DMS153 treated with DMSO at 0.1 percent for 48 hours (cell line): ENCODE data around the gene ZNF697.
"Not testable (repeated sequence)": the region's sequence is repeated elsewhere in the genome, so short reads cannot be mapped to it uniquely, and the experiment has no call there.

Experiments
- DNase-seq: peaks from one replicate; lab custom pipeline; 2025; ENCODE audit not compliant: unreplicated experiment; lab: John Stamatoyannopoulos, UW

Gene ZNF697

DNA sequence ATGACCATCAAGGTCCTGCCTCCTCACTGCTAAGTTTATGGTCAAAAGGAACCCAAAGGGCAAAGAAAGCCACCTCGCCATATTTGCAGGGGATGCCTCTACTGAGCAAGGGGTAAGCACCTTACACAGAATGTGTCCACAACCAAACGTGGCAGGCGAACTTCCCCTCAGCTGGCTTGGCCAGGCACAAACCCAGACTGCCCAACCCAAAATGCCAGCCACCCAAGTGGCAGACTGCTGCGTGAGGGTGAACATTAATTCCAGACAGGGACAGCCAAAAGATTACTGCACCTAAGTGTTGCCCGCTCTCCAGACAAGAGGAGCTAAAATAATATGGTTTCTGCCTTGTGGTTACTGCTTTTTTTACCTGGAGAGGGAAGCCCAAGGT, 16.0 kb downstream of the ZNF697 start:
- DNase-seq = no peak

DNA sequence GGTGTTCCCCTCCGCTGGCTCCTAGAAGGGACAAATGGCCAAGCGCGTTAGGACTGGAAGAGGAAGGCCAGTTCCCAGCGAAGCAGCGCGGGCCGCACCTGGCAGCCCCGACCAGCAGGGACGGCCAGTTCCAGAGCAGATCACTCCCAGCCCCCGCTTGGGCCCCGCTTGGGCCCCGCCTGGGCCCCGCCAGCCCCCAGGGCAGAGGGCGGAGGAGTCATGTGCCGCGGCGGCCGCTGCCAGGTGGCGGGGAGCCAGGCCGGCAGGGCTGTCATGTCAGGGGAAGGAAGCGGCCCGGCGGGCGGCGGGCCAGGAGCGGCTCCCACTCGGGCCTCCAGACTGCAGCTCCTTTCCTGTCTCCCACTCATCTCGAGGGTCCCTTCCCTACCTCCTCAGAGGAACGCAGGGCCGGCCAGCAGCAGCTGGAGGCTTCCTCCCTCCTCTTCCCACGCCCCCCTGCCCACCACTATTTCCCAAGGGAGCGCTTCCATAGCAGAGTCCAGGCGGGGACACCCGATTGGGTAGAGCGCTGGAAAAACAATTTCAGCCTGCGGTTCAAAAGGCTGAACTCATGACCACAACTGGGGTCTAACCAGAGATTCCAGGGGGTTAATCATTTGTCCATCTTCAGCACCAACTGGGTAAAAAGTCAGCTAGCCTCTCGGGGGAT, 16.5 kb downstream of the ZNF697 start:
- DNase-seq = peak; percentile 32

DNA sequence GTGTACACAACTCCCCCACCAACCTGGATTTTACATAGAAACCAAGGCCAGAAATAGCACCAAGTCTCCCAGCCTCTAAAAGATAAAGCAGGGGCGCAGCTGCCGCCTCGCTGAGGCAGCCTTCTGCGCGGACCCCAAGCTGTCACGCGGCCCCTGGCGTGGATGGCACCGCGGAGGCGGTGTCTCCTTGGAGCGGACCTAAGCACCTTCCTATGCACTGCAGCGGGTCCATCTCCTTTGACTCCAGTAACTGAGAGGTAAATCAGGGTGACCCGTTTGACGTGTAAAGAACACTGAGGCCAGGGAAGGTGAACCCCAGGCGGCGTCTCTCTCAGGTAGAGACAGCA, 17.0 kb downstream of the ZNF697 start:
- no peak for DNase-seq

DNA sequence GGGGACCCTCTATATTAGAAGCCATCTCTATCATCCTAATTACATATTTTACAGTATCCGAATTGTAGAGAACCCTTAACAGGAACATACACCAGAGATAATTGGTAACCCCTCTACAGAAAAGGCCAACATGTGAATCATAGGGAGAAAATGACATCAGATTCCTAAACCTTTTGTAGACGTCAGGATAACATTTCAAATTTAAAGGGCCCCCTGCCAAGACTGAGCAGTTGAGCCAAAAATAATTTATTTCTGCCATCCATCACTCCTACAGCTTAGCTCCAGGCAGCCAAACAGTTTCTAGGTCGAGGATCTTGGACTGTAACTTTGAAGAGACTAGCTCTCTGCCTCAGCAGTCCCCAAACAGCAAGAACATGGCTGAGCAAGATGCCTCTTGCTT, 21.2 kb downstream of the ZNF697 start:
- no peak for DNase-seq

DNA sequence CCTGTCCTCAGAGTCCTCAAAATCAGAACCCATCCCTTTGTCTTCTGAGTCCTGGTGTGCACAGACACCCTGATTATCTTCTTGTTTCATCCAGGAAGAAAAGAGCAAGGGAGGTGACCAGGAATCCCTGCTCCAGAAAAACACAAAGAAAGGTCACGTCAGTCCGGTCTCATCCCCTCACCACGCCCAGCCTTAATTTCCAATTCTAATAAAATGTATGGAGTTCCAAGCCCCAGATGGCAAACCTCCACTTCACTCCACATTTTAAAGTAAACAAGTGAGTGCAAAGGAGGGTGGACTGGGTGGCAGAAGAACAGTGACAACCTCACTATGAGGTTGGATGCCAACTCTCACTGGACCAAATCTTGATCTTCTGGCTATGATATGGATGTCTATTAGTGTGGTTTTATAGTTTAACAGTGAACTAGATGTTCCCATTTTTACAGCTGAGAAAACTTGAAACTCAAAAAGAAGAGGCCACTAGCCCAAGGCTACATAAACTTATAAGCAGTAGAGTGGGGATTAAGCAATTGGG, 22.0 kb downstream of the ZNF697 start:
- DNase-seq = no peak

DNA sequence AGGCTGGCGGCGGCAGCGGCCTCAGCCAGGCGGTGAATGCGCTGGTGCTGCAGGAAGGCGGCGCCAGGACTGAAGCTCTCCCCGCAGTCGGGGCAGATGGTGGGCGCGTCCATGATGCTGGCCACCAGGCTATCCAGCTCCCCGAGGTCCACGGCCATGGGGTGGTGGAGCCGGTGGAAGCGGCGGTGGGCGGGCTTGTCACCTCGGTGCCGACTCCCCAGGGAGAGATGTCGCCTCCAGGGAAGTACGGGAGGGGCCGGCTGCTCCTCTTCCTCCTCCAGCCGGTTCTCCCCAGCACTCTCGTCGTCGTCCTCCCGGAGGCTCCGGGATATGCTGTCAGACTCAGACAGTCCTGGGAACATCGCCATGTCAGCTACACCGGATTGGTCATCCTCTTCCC, 24.4 kb downstream of the ZNF697 start:
- DNase-seq = no peak

DNA sequence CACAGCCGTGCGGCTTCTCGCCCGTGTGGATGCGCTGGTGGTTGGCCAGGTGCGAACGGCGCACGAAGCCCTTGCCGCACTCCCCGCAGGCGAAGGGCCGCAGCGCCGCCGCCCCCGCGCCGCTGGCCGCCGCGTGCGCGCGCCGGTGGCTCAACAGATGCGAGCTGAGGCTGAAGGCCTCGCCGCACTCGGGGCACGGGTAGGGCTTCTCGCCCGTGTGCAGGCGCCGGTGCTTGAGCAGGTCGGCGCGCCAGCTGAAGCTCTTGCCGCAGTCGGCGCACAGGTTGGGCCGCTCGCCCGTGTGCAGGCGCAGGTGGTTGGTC, 24.9 kb downstream of the ZNF697 start:
- no peak for DNase-seq

DNA sequence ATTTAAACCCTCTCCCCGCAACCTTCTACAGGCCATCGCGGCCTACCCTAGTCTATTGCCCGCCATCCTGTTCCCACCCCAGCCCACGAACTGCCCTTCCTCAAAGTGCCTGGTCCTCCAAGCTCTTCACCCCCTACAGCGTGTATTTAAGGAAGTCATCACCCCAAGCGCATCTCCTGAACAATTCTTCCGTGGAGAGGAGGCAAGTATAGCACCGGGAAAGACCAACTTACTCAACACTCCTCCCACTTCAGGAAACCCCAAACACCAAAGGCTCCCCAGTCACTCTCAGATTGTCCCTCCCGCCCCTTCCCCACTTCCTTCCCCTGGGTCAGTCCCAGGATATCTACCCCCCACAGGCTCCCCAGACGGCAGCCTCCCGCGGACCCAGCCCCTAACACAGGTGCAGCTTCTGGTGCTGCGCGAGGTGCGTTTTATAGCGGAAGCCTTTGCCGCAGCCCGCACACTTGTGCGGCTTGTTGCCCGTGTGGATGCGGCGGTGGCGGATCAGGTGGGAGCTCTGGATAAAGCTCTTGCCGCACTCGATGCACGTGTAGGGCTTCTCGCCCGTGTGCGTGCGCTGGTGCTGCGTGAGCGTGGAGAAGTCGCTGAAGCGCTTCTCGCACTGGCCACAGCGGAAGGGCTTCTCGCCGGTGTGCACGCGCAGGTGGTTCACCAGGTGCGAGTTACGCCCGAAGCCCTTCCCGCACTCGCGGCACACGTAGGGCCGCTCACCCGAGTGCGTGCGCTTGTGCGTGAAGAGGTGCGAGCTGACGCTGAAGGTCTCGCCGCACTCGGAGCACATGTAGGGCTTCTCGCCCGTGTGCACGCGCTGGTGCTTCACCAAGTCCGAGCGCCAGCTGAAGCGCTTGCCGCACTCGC, 25.5 kb downstream of the ZNF697 start:
- DNase-seq = no peak

DNA sequence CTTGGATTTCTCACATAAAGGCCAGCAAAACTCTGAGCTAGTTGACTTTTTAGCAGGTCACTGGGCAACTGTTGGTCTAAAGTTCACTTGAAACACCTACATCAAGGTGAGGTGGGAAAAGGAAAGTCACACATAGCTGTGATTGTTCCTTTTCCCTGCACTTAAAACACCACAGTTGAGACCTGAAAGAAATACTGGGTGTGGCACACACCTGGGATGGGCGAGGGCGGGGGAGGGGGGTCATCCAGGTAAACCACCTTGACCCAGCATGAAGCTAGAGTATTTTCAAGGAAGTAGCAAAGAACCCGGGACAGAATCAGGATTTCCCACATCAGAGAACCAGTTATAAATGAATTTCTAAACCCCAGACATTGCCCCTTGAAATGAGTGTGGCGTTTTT, 26.4 kb downstream of the ZNF697 start:
- DNase-seq = no peak

DNA sequence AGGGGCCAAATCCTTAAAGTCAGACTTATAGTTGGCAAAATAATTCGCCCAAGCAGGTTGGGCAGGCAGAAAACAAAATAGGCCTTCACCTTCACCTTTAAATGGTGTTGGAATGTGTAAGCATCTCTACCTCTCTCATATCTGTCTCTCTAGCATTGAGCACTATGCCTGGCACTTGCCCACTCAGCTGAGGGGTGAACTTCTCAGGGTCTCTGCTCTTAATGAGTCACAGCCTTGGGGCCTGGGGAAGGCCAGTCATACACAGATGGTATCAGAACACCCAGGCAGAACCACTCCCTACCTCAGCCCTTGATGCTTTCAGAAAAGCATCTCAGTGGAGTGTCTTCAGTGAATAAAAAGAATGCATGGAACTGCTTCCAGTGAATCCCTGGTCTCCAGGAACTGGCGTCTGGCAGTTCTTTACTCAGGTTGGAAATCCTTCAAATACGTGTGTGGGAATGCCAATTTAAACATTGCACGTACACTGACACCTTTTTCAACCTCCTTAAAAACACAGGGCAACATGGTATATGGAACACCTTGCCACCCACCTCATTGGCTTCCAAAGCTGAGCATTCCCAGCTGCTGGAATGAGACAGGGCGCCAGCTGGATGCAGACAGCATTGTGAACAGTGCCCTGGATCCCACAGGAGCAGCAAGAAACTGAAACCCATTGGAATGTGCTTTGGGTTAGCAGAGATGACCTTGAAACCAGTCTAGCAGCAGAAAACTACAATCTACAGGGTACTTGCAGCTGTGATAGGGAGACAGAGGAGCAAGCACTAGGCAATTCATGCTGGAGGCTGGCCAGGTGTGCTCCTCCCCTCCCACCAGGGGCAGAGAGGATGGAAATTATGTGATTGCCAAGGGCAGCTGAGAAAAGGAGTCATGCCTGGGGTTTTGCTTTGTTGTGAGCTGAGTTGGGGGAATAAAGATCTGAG, 30.0 kb downstream of the ZNF697 start:
- no peak for DNase-seq

DNA sequence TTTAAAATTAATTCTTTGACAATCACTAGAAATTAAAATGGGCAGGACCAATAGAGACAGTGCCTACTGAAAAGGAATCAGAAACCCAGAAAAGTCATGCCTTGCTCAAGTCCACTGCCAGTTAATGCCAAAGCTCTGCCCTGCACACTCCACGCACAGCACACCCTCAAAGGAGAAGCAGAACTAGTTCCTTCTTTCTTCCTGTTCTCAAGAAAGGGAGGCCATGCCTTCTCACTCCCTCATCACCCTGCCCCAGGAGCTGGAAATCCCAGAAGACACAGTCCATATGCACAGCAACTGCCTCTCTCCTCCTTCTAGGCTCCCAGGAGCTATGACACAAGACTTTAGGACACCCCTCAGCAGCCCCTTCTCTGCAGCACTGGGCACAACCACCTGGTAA, 31.3 kb downstream of the ZNF697 start:
- not testable (repeated sequence) for DNase-seq

DNA sequence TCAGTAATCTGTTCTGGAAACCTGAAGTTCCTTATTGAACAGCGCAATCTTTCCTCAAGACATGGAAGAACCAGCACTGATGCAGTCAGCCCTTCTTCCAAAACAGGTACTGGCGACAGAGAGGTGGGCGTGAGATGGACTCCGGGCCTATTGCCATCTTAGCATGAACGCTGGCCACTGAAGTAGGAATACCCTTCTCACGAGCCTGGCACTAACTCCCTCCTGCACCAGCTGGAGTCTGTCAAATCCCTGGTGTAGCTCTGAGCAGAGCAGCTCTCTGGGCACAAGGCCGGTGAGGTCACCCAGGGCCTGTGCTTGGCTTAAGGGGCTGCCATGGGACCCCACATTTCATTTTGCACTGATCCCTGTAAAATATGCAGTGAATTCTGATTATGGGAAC, 33.0 kb downstream of the ZNF697 start:
- not testable (repeated sequence) for DNase-seq

DNA sequence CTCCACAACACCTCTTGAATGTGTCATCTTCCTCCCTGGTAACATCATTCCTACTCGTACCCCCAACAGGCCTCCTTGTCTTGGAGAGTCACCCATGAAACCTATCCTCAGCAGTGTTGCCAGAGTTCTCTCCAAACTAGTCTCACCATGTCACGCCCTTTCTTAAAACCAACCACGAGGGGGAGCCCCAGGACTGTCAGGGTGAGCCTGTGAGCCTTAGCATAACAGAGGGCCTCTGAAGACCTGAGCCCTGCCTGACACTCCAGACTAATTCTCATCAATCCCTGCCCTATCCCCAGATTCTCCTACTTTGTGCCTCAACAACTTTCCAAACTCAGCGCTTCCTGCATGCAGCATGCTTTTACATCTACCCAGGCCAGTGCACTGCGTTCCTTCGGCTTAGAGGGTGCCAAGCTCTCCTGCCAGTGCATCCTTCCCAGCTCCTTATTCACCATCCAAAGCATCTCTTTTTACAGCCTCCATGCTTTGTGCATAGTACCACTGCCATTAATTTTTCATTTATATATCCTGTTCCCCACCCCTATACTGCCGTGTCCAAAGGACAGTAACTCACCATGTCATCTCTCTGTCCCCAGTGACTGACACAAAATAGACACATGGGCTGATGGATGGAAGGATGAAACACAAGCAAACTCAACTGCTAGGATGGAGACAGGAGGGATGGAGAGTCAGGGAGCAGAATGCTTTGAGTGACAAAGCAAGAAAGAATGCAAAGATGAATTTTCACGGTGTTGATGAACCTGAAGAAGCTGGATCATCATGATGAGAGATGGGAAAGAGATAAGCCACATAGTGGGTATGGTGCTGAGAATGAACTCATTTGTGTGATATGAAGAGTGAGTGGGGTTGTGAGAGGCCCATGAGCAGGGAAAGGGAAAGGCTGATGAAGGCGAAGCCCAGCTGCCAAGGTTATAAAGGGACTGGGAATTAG, 34.0 kb downstream of the ZNF697 start:
- peak; percentile 77 for DNase-seq

DNA sequence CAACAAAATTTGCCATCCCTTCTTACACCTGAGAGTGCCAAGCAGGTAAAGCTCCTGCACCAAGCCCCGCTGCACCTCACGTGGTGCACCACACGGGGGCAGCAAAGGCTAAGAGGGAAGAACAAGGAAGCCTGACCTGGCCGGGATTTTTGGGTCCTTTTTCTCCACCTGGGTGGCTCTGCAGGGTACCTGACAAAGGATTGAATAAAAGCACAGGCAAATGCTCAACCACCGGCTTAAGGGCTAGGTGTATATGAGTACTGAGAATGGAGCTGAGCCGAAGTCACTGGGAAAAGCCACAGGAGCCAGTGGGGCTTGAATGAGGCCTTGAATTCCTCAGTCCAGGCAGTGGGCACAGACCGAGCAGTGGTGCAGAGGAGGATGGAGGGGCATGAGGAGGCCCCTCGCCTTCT, 36.4 kb downstream of the ZNF697 start:
- DNase-seq = peak; percentile 77

DNA sequence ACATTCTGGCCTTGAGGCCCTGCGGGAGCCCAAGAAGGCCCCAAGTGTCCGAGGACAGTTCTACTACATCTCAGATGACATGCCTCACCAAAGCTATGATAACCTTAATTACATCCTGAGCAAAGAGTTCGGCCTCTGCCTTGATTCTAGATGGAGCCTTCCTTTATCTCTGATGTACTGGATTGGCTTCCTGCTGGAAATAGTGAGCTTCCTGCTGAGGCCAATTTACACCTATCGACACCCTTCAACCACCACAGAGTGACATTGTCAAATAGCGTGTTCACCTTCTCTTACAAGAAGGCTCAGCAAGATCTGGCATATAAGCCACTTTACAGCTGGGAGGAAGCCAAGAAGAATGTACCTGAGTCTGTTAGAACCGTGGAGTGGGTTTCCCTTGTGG, 39.2 kb downstream of the ZNF697 start:
- DNase-seq = not testable (repeated sequence)

DNA sequence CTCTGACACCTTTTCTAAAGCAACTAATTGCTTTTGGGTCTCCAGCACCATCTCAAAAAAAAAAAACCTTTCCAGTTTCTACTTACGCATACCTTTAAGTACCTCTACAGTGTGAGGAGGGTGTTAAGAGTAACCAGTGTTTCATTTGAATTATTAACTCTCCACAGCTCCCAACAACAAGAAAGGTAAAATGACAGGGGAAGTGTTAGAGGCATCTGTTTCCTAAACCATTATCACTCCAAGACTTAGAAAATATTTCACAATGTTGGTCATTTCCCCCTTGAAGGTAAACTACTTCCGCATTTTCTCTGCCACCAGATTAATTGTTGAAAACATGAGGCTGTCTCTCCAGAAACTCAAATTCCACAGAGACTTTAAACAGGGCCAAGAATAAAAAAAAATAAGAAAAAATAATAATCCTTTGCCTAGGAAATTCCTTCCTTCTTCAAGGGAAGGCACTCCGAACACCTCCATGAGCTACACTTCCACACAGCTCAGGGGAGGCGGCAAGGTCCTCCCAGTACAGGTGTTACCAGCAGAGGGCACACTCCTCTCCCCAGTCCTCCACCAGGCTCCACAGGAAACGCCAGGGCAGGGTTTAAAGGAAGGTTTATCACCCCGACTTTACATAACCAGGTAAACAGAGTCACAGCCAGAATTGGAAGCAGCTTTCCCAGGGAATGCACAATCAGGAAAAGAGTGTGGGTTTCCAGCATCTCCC, 40.8 kb downstream of the ZNF697 start:
- DNase-seq = not testable (repeated sequence)

DNA sequence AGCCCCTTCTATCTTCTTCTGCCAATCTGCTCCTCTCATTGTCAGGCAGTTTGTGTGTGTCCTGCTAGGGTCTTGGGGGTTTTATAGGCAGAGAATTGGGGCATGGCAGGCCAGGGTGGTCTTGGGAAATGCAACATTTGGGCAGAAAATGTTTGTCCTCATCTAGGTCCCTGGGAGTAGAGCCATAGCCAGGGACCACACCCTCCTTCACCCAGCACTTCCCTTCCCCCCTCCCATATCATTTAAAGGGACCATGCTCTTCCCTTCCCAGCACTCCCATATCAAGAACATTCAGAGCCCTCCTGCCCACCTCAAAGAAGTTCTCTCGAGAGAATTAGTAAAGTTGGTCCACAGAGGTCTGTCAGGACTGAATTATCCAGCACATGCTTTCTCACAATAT, 41.7 kb downstream of the ZNF697 start:
- no peak for DNase-seq

DNA sequence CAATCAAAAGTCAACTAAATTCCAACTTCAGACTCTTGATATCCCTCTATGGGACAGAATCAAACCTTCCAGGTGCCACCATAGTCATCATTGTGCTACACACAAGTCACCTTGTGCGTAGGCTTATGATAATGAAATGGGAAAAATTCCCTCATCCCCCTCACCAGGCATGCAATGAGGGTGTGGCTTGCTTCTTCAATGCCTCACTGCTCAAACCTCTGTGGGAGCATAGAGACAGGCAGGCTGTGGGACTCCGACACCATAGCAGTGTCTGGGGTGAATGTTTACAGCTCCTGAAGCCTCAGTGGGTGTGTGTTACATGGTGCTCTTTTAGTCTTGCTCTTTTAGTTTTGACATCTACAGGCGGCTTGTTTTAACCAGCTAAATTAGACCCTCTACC, 42.4 kb downstream of the ZNF697 start:
- DNase-seq = no peak

DNA sequence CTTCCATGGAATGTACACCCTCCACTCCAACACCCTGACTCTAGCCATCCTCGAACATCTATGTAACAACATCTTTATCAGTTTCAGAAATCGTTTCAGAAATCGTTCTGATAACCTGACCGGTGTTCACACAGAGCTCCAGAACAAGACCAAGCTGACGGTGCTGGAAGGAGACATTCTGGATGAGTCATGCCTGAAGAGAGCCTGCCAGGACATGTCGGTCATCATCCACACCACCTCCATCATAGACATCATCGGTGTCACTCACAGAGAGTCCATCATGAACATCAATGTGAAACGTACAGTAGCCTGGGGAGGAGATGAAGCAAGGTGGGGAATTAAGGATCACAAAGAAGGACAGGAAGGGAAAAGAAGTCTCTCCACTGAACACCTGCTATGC, 43.0 kb downstream of the ZNF697 start:
- not testable (repeated sequence) for DNase-seq

DNA sequence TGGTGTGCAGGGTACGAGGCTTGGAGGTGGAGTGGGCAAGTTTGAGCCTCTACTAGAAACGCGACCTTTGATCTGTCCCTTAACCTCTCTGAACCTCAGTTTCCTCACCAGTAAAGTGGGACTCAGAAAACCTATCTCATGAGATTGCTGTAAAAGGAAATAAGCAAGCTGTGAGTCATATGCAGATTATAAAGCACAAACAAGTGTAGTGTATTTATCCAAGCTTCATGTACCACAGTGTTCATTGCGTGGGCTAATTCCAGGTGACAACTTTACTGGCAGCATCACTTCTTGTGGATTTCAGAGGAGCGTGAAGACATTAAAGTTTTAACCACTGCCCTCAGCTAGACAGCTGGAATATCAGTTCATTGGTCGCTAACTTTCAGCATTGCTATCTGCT, 44.4 kb downstream of the ZNF697 start:
- DNase-seq = no peak
